ENCODE data around the gene ZNF653.
"Not testable (repeated sequence)": the region's sequence is repeated elsewhere in the genome, so short reads cannot be mapped to it uniquely, and the experiment has no call there.

The ZNF653 gene

GRCh38 chr19:11481534-11482383 lies 23.9 kb downstream of the ZNF653 start:
- peak; percentile 96 for DNase-seq (ENCODE audit: low spot score)

- DNase-seq (ENCODE audit: low spot score): peak; percentile 44
Measured at GRCh38 chr19:11480715-11481533, 24.7 kb downstream of the ZNF653 start, which contains the start of gene ELAVL3. Gene ELAVL3, minus strand, starts transcription at chr19:11481046. Its CDS starts 438 bp downstream, at chr19:11480608.

DNA sequence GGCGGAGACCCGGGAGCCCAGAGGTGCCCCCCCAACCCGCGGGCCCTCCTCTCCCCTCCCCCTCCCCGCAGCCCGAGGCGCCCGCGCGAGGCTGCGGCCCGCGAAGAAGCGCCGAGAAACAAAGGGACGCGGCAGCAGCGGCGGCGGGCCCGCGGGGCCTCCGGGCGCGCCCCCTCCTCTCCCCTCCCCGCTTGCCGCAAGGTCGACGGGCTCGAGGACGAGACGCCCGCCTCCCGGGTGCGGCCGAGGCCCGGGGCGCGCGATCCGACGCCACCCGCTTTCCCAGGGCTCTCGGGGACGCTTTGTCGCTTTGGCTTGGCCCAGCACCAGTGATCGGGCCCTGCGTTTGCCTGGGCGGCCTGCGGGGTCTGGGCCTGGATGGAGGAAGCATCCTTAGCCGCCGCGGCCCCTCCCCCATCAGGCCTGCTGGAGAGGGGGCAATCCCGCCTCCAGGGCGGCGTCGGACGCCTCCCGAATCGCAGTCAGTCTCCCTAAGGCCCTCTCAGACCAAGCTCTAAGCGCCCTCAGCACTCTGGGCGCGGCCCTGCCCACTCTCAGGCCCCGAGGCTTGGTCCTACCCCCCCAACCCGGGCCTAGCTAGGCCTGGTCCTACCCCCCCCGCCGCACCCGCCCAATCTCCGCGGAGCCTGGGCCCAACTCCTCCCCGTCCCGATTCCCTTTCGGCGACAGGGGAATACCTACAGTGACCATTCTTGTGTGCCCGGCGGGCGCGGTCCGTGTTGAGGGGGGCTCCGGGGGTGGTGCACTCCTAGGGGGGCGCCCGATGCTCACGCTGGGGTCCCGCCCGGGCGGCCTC lies 25.5 kb downstream of the ZNF653 start:
- no peak for DNase-seq (ENCODE audit: low spot score)

- DNase-seq (ENCODE audit: low spot score): no peak
Measured at GRCh38 chr19:11479090-11479897, 26.3 kb downstream of the ZNF653 start.

GRCh38 chr19:11478167-11479089 lies 27.2 kb downstream of the ZNF653 start:
- no peak for DNase-seq (ENCODE audit: low spot score)

DNA sequence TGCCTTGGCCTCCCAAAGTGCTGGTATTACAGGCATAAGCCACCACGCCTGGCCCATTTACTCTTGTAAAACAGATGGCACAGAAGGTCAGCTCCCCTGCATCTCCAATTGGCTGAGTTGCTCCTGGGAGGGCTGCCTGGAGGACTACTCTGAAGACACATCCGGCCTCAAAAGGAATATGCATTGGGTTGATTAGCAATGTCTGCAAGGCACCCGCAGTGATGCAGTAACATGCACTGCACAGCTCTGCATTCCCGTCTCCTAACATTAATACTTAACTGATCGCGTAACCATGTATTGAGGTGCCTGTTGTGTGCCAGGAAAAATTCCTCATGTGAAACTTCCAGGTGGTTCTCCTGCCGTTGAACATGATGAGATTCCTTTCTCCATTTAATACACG lies 29.8 kb downstream of the ZNF653 start:
- DNase-seq (ENCODE audit: low spot score): no peak

- DNase-seq (ENCODE audit: low spot score): not testable (repeated sequence)
Measured at GRCh38 chr19:11475343-11475742, 30.3 kb downstream of the ZNF653 start.

- no peak for DNase-seq (ENCODE audit: low spot score)
Measured at GRCh38 chr19:11473725-11474124, 31.9 kb downstream of the ZNF653 start.

- not testable (repeated sequence) for DNase-seq (ENCODE audit: low spot score)
Measured at GRCh38 chr19:11468266-11468845, 37.3 kb downstream of the ZNF653 start.

- no peak for DNase-seq (ENCODE audit: low spot score)
Measured at GRCh38 chr19:11465600-11465999, 40.0 kb downstream of the ZNF653 start.

DNA sequence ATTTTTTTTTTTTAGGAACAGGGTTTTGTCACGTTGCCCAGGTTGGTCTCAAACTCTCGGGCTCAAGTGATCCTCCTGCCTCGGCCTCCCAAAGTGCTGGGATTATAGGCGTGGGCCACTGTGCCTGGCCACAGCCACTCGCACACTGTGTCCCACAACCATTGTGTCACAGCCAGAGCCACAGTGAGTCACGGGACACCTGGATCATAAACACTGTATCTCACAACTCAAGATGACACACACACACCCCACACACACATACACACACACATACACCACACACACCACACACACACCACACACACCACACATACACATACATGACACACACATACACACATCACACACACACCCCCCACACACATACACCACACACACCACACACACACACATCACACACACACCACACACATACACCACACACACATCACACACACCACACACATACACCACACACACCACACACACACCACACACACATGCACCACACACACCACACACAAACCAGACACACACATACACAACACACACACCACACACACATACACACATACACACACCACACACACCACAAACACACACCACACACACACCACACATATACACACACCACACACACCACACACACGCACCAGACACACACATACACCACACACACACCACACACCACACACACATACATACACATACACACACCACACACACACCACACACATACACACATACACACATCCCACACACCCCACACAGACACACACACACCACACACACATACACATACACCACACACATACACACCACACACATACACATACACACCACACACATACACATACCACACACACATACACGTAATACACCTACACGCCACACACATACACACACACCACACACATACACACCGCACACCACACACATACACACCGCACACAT lies 41.0 kb downstream of the ZNF653 start:
- no peak for DNase-seq (ENCODE audit: low spot score)

GRCh38 chr19:11463391-11463790 lies 42.2 kb downstream of the ZNF653 start:
- no peak for DNase-seq (ENCODE audit: low spot score)

GRCh38 chr19:11461453-11461852 lies 44.2 kb downstream of the ZNF653 start:
- no peak for DNase-seq (ENCODE audit: low spot score)

DNA sequence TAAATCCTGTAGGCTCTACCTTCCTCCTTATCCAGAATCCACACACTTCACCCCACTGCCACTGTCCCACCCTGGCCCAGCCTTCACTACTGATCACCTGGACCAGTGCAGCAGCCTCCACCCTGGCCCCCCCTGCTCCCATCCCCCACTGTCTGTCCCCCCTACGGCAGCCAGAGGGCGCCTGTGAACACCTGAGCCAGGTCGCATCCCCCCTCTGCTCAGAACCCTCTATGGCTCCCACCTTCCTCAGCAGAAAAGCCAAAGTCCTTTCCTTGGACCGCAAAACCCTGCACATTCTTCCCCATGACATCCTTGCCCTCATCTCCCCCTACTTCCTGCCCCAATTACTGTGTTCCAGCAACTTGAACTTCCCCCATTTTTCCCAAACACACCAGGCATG lies 45.4 kb downstream of the ZNF653 start:
- no peak for DNase-seq (ENCODE audit: low spot score)

GRCh38 chr19:11458912-11459311 lies 46.7 kb downstream of the ZNF653 start:
- not testable (repeated sequence) for DNase-seq (ENCODE audit: low spot score)

DNA sequence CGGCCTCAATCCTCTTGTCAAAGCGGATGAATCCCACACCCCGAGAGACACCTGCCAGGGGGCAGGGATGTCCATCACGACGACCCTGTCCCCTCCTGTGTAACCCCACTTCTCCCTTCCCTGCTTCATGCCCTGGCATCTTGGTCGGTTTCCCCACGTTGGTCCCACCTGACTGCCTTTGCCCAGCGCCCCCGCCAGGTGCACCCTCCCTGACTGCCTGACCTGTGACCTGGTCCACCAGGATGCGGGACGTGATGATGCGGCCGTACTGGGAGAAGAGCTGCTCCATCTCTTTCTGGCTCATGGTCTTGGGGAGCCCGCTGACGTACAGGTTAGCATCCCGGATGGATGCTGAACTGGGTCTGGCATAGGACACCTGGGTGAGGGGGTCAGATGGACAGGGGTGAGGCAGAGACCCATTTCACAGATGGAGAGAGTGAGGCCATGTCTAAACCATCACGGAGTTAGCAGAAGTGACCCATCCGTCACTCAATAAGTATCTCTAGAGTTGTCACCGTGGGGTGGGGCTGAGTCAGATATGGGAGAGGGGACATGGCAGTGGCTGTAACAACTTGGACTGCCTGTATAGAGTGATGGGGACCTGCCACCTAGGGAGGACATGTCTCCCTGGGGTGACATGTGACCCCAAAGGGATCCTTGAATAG lies 47.3 kb downstream of the ZNF653 start:
- DNase-seq (ENCODE audit: low spot score): no peak

- DNase-seq (ENCODE audit: low spot score): no peak
Measured at GRCh38 chr19:11457831-11458230, 47.8 kb downstream of the ZNF653 start.

DNA sequence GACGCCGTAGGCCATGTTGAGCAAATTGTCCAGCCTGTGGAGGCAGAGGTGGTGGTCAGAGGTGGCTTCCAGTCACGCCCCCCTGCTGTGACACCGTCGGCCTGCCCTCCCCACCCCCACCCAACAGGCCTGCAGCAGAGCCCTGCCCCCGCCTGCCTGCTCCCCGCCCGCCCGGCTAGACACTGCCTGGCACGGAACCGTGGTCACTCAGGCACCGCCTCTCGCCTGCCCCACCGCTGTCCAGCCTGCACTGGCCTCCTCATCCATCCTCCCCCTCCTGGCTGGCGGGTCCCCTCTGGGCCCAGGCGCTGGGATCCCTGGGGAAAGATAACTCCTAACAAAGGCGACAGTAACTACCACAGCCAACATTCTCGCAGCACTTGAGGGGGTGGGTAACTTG lies 48.5 kb downstream of the ZNF653 start:
- DNase-seq (ENCODE audit: low spot score): peak; percentile 65

Data from hepatic stellate cell (primary cell).